Common myeloid progenitor, CD34-positive (primary cell): ENCODE measurements around the gene MYO6.

Experiments
- CTCF ChIA-PET: fragments of 350-600 bp; sonication (Branson Sonifier 250); formaldehyde crosslinking; loops from one replicate; lab custom pipeline; 2021; ENCODE audit warnings: antibody characterized with exemption; lab: Charles Lee
- POLR2A ChIA-PET: fragments of 350-600 bp; sonication (Branson Sonifier 250); formaldehyde crosslinking; loops from one replicate; lab custom pipeline; 2021; ENCODE audit warnings: antibody characterized with exemption; lab: Charles Lee
- DNase-seq, 3 donors: peaks; one replicate each; pipeline versions ENCODE4 v3.0.0 to v3.0.0-alpha.2; 2013
- H3K27ac ChIP-seq, 2 experiments: 1 replicate in 1 of 2; 2 replicates in 1 of 2; pipeline ENCODE4 v1.7.0; 2013; ENCODE audit warnings: inconsistent platforms in 2 of 2, low read length in 2 of 2, mild to moderate bottlenecking in 2 of 2, low read depth in 1 of 2, moderate library complexity in 1 of 2; ENCODE audit not compliant: severe bottlenecking in 2 of 2, insufficient read depth in 1 of 2, poor library complexity in 1 of 2
- H3K27me3 ChIP-seq, 5 experiments: replicated peaks in 2 of 5; 1 replicate in 3 of 5; 2 replicates in 2 of 5; pipeline versions ENCODE4 v1.6.1 to v1.7.0; 2013; ENCODE audit warnings: low read length in 4 of 5, mild to moderate bottlenecking in 2 of 5, moderate library complexity in 2 of 5, inconsistent platforms in 1 of 5; ENCODE audit not compliant: insufficient read depth in 5 of 5, control insufficient read depth in 4 of 5
- H3K36me3 ChIP-seq, 4 experiments: 1 replicate in 2 of 4; 2 replicates in 2 of 4; pipeline versions ENCODE4 v1.6.1 to v1.7.0; 2013; ENCODE audit warnings: low read length in 3 of 4, control low read depth in 1 of 4, mild to moderate bottlenecking in 1 of 4; ENCODE audit not compliant: control insufficient read depth in 4 of 4, insufficient read depth in 4 of 4
- H3K4me1 ChIP-seq, 4 experiments: 1 replicate in 3 of 4; 2 replicates in 1 of 4; pipeline versions ENCODE4 v1.6.1 to v1.7.1; 2013; ENCODE audit warnings: low read length in 3 of 4, mild to moderate bottlenecking in 3 of 4, control low read depth in 1 of 4, inconsistent platforms in 1 of 4, moderate library complexity in 1 of 4; ENCODE audit not compliant: control insufficient read depth in 4 of 4, insufficient read depth in 4 of 4; ENCODE audit errors: control extremely low read depth in 1 of 4
- H3K4me3 ChIP-seq, 7 experiments: 1 replicate in 4 of 7; 2 replicates in 3 of 7; pipeline versions ENCODE4 v1.5.1 to v1.7.0; 2013; ENCODE audit warnings: mild to moderate bottlenecking in 7 of 7, low read length in 6 of 7, moderate library complexity in 6 of 7, inconsistent platforms in 2 of 7, low read depth in 2 of 7, control low read depth in 1 of 7; ENCODE audit not compliant: insufficient read depth in 4 of 7, control insufficient read depth in 1 of 7; ENCODE audit errors: extremely low read depth in 1 of 7
- H3K9me3 ChIP-seq, 5 experiments: 1 replicate in 4 of 5; 2 replicates in 1 of 5; pipeline versions ENCODE4 v1.6.1 to v1.7.1; 2013; ENCODE audit warnings: low read length in 4 of 5, mild to moderate bottlenecking in 2 of 5, inconsistent platforms in 1 of 5, low read depth in 1 of 5, moderate library complexity in 1 of 5; ENCODE audit not compliant: control insufficient read depth in 4 of 5, insufficient read depth in 2 of 5; ENCODE audit errors: control extremely low read depth in 1 of 5
- WGBS: methylation state at CpG from one replicate; pipeline ENCODE4 v1.1.5; 2013; ENCODE audit not compliant: insufficient coverage; 5-methylcytosine and 5-hydroxymethylcytosine counted together

Gene MYO6

DNA sequence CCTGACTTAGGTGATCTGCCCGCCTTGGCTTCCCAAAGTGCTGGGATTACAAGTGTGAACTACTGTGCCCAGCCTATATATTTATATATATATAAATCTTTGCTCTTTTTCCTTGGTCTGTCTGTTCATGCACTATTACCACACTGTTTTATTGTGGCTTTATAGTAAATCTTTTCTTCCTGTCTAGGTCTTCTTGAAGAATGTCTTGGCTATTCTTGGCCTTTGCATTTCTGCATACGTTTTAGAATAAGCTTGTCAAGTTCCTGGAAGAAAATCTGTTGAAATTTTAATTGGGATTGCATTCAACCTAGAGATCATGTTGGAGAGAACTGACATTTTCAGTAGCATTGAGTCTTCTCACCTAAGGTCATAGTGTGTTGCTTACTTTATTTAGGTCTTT is 37.1 kb downstream of the MYO6 start:
- Histone ChIP-seq H3K27ac (no peak overlapping the region), H3K4me1 (no peaks in the 10 kb centered on the region), H3K27me3 (peaks cover 0 to 2% (median 0%) of the 10 kb centered on the region in 5 experiments), H3K36me3 (no peaks in the 10 kb centered on the region), H3K4me3 (no peak overlapping the region), H3K9me3 (no peaks in the 10 kb centered on the region)
- no peak for DNase-seq
- POLR2A ChIA-PET, result no interaction called here
- no CpG with 5 or more reads among the region's 2 CpGs for WGBS
- CTCF ChIA-PET, result no interaction called here

DNA sequence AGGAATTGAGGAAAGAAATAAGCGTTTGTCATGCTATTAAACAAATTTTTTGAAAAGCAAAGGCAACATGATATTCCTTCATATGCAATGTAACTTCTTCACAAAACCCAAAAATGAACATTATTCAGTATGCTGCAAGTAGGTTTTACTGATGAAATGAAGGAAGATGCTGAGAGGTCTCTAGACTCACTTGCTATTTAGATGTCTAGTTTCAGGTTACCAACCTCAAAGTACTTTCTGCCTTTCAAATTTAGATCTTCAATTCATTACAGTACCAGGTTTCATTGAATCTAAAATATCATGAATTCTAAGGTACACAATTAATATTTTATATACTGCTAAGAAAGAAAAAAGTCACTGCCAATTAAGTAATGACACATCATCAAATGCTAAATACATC is 39.9 kb downstream of the MYO6 start:
- no CpG with 5 or more reads among the region's 1 CpG for WGBS
- POLR2A ChIA-PET, result no interaction called here
- CTCF ChIA-PET, result no interaction called here

DNA sequence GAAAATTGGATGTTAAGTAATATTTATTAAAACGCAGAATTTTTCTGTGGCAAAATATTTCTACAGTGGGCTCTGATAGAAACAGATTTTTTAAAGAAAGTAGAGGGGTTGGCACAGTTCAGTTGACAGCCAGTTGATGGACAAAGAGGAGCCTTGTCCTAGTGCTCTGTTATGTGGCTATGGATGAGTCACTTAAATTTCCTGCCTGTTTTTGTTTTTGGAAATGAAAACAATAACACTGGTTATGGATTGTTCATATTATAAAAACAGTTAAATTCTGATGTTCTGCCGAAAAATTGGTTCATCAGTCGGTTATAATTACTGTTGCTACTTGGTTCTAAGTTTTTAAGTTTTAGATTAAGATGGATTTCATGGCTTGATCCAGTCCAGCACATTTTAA is 42.8 kb downstream of the MYO6 start:
- H3K4me1 ChIP-seq, result no peaks in the 10 kb centered on the region
- WGBS, result 100% methylated on average over 1 of the region's 3 CpGs
- H3K27me3 ChIP-seq, result peaks cover 0 to 3% (median 0%) of the 10 kb centered on the region in 5 experiments
- ChIA-PET CTCF (interaction anchor here (0.6 kb wide), 1 partner anchor 1623 kb away, joined by 3 read pairs; no protein-coding TSS in a partner anchor), POLR2A (no interaction called here)
- no peak for DNase-seq
- H3K9me3 ChIP-seq, result no peaks in the 10 kb centered on the region
- H3K36me3 ChIP-seq, result no peaks in the 10 kb centered on the region
- H3K27ac ChIP-seq, result no peak overlapping the region
- no peak overlapping the region for H3K4me3 ChIP-seq

More for the DNA sequence above, 39.9 kb downstream of the MYO6 start:
- no peak for DNase-seq
- no peaks in the 10 kb centered on the region for H3K9me3 ChIP-seq
- no peaks in the 10 kb centered on the region for H3K36me3 ChIP-seq
- H3K27me3 ChIP-seq, result no peaks in the 10 kb centered on the region
- no peak overlapping the region for H3K4me3 ChIP-seq
- no peak overlapping the region for H3K27ac ChIP-seq
- H3K4me1 ChIP-seq, result no peaks in the 10 kb centered on the region

DNA sequence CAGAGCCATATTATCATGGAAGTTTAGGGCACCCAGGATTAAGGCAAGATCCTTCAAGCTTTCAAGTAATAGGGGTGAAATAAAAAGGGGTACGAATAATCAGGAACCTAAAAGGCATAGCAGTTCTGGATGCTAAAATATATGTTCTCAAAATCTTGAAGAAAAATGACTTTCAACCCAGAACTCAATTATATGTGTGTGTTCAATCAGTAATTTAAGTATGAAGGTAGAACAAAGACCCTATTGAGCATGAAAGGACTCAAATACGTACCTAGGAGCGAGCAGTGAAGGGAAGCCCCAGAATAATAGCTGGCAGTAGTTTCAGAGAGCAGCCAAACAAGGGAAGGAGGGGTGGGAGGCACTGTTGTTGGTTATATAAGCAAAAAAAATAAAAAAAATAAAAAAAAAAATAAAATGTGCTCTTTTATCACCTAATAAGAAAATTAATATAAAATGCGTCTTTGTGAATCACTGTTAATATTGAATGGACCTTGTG is 45.4 kb downstream of the MYO6 start:
- no peak overlapping the region for H3K27ac ChIP-seq
- ChIA-PET POLR2A (no interaction called here), CTCF (no interaction called here)
- H3K9me3 ChIP-seq, result no peaks in the 10 kb centered on the region
- no peak for DNase-seq
- H3K36me3 ChIP-seq, result no peaks in the 10 kb centered on the region
- no peak overlapping the region for H3K4me3 ChIP-seq
- peaks cover 0 to 3% (median 0%) of the 10 kb centered on the region in 5 experiments for H3K27me3 ChIP-seq
- H3K4me1 ChIP-seq, result no peaks in the 10 kb centered on the region
- WGBS, result 83% methylated on average over 2 of the region's 4 CpGs

DNA sequence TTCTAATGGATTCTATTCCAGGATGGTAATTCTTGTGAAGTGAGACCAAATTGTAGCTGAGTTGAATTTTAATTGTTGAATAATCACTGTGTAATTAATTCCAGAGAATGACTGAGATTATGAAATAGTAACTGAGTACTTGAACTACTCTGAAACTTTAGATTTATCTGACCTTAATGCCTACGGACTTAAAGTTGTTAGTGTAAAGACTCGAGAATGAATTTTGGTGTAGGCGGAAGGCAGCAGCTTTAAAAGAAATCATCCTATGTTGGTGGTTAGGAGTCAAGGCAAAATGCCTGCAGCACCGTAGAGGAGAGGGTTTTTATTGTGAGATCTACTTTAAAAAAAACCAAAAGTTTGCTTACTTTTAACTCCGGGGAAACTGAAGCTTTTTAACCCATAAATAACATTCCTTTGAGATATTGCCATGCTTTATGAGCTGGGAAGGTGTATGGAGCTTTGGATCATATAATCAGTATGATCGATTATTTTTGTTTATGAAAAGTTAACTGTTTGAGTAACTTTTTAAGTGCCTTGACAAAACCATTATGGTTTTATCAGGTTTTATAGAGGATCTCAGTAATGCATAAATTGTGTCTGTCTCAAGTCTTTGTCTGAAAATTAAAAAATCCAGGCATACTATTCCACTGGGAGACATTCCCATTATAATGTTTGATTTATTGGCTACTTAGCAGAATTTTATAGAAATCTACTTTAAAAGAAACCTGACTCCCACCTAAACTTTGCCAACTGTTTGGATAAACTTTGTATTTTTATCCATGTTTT is 46.1 kb downstream of the MYO6 start:
- 100% methylated on average over 3 of the region's 6 CpGs for WGBS
- ChIA-PET CTCF (no interaction called here), POLR2A (no interaction called here)
- Histone ChIP-seq H3K4me3 (no peak overlapping the region), H3K9me3 (no peaks in the 10 kb centered on the region), H3K27me3 (peaks cover 0 to 4% (median 0%) of the 10 kb centered on the region in 5 experiments), H3K27ac (no peak overlapping the region), H3K4me1 (no peaks in the 10 kb centered on the region), H3K36me3 (no peaks in the 10 kb centered on the region)
- DNase-seq, result no peak

DNA sequence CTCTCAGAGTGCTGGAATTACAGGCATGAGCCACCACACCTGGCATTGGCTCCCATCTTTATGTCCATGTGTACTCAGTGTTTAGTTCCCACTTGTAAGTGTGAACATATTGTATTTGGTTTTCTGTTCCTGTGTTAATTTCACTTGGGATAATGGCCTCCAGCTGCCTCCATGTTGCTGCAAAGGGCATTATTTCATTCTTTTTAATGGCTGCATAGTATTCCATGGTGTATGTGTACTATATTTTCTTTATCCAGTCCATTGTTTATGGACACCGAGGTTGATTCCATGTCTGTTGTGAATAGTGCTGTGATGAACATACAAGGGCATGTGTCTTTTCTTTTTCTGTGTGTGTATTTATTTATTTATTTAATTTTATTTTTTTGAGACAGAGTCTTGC is 47.7 kb downstream of the MYO6 start:
- Histone ChIP-seq H3K4me3 (no peak overlapping the region), H3K27ac (no peak overlapping the region), H3K4me1 (no peaks in the 10 kb centered on the region), H3K9me3 (no peaks in the 10 kb centered on the region), H3K27me3 (peaks cover 0 to 5% (median 0%) of the 10 kb centered on the region in 5 experiments), H3K36me3 (no peaks in the 10 kb centered on the region)
- no peak for DNase-seq
- CTCF ChIA-PET, result no interaction called here
- POLR2A ChIA-PET, result no interaction called here
- no CpG with 5 or more reads among the region's 1 CpG for WGBS

DNA sequence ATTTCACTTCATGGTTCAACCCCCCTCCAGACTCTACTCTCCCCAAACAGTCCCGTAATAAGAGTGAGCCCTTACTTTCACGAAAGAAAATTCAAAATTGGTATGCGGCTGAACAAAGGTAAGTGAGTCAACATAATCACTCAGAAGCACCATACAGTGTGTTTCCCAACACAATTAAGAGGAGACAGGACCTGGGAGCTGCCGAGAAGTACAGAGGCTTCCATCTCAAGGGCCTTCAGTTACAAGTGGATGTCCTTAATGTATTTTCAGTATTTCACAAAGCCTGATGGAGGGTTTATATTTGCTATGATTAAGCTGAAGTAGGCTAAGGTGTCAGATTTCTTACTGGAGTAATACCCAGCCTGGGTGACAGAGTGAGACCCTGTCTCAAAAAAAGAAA is 51.1 kb downstream of the MYO6 start:
- WGBS, result 95% methylated on average over 3 of the region's 4 CpGs
- no peaks in the 10 kb centered on the region for H3K9me3 ChIP-seq
- H3K27ac ChIP-seq, result no peak overlapping the region
- no peak for DNase-seq
- H3K27me3 ChIP-seq, result peaks cover 0 to 4% (median 0%) of the 10 kb centered on the region in 5 experiments
- ChIA-PET CTCF (no interaction called here), POLR2A (no interaction called here)
- H3K36me3 ChIP-seq, result no peaks in the 10 kb centered on the region
- no peaks in the 10 kb centered on the region for H3K4me1 ChIP-seq
- H3K4me3 ChIP-seq, result no peak overlapping the region
